GM12801 (cell line): ENCODE data around the gene VAV3.

Source experiments
- TF ChIP-seq, protein P1 (sequence below): IDR thresholded peaks from one replicate; pipeline ENCODE4 v1.5.1; 2011; ENCODE audit warnings: control low read depth; ENCODE audit not compliant: insufficient read length; ENCODE audit errors: extremely low read depth

The VAV3 gene

DNA sequence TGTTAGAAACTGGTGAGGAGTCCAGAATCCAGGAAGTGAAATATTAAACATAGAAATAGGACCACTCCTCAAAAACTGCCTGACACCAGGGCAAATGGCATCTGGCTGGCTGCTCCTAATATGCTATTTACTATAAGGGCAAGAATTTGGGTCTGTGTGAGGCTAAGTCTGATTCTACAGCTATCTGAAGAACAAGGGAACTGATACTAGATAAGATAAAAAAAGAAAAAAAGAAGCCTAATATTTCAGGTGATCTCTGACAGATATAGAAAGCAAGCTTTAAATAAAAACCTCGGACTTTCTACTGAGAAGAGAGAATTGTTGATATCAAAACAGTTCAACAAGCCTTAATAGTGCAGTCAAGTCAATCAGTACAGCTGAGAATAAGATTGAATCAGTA, 42.1 kb upstream of the VAV3 start:
- TF ChIP-seq, protein P1, sequence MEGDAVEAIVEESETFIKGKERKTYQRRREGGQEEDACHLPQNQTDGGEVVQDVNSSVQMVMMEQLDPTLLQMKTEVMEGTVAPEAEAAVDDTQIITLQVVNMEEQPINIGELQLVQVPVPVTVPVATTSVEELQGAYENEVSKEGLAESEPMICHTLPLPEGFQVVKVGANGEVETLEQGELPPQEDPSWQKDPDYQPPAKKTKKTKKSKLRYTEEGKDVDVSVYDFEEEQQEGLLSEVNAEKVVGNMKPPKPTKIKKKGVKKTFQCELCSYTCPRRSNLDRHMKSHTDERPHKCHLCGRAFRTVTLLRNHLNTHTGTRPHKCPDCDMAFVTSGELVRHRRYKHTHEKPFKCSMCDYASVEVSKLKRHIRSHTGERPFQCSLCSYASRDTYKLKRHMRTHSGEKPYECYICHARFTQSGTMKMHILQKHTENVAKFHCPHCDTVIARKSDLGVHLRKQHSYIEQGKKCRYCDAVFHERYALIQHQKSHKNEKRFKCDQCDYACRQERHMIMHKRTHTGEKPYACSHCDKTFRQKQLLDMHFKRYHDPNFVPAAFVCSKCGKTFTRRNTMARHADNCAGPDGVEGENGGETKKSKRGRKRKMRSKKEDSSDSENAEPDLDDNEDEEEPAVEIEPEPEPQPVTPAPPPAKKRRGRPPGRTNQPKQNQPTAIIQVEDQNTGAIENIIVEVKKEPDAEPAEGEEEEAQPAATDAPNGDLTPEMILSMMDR: no peak

DNA sequence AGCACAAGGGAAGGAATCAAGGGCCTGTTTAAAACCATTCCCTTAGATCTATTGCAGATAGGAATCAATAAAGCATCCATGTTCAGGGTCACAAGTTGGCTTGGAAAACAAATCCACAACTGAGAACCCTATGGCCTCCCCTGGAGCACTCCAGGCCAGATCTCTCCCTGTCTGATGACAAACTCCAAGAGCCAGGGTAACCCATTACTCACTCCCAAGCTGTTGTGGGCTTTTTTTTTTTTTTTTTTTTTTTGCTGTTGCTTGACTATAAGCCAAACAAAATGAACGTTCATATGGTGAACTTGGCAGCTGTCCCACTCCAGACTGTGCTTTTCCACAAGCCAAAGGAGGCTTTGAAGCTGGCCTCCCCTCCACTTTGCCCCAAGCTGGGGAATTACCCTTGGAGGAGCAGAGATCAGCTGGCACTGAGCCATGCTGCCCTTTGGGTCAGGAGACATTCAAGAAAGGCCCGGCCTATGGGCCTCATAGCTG, 35.7 kb upstream of the VAV3 start:
- TF ChIP-seq, protein P1: no peak

DNA sequence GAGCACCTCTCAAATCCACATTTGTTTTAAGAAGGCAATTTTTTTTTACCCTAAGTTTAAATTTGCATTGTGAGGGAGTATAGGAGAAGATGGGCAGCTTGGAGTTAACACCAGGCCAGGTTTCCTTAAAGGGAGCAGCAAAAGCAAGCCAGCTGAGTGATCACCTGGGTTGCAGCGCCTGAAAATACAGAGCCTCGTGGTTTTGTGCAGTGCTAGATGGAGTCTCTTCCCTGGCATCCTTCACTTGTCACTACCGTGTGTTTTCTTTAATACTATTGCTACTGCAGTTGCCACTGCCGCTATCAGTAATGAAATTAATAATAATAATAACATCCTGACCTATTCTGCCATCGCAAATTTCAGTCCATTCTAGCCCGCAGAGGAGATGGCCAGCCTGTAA, 35.2 kb upstream of the VAV3 start:
- TF ChIP-seq, protein P1: no peak

DNA sequence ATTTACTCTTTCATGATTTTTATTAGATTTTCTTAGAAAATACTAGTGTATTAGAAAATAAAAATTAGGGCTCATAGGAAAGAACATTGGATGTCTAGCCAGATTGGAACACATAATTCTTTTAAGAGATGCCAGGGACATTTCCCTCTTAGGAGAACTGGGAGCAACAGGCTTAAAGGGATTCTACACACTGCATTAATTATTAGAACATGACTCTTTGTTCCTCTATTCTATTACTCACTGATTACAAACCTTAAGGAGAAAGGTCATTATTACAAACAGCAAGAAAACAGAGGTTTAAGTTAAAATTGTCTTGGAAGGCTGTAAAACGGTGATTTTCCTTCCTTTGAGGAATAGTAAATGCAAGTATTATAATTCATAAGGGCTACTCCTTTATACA, 32.9 kb upstream of the VAV3 start:
- TF ChIP-seq, protein P1: no peak

DNA sequence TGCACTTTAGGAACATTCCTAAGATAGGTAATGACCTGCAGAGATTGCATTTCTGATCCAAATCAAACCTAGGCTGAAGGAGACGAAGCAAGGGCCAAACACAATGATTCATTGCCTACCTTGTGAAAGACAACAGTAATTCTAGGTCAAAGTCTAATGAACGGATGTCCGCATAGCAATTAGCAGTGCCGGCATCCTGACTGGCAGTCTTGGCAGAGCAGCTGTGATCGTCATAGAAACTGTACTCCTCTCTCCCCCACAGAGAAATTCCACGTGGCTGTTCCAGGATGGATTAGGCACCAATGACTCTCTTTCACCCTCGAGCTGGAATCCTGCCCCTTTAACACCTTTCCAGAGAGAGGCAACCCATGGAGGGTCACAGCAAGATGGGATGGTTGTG, 28.9 kb upstream of the VAV3 start:
- TF ChIP-seq, protein P1: no peak

DNA sequence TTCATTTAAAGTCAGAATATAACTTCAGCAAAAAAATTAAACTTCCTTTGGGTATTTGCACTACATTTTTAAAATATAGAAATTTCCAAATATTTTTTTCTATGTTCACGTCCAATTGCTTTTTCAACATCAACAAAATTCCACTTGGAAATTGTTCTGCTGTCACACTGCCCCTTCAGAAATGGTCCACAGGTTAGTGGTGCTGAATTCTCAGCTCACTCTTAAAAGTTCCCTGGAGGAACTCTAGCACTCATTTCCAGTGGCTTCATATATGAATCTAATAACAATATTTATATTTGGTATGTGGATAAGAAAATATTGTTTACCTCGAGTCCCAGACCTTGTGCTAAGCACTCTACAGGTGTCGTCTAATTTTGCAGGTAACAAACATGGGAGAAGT, 27.4 kb upstream of the VAV3 start:
- TF ChIP-seq, protein P1: no peak

DNA sequence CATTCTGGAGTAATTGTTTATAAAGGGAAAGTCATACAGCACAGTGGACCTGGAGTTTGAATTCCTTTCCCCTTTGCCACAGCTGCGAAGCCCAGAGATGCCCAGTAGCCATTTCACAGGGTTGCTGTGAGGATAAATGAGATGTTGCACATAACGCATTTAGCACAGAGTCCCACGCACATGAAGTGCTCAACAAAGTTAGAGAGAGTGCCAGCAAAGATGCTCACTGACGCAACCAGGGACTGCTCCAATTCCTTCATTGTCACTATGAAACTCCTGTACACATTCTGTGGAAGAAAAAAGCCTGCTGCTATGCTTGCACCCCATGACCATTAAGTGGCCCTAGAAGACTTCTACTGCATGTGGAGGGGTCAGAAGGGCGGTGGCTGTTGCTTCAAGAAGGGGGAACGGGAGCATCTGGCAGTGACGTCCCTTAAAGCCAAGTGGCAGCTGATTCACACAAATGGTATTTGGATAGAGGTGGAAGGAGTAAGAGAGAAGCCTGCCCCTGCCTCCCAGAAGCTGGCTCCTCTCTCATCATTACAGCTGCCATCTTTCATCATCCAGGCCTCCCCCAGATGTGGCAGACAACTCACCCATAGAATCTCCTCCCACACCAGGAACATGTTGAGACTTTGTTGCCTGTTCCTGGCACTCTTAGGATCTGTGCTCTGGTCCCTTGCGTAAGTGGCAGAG, 26.5 kb upstream of the VAV3 start:
- TF ChIP-seq, protein P1: no peak

DNA sequence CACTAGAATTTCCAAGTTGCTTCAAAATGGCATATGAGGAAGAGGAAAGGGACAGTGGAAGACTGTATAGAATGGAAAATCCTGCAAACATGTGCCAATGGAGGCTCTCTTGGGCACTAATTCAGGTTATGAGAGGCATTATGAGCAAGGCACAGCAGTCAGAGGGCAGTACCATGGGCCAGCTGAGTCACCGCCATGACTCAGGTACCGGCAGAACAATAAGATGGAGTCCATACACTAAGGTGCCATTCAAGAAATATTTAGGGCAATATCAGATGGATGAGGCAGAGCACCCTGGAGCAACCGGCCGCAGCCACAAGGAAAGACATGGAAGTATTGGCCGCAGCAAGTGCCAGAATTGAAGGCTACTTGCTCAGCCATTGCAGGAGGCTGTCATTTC, 25.6 kb upstream of the VAV3 start:
- TF ChIP-seq, protein P1: no peak
